Measurements from ENCODE around the gene DEPDC5. TPM values are rescaled to one million over a fixed set of nuclear protein-coding genes. Genes with fewer than 3 reads are reported as not detected.

DEPDC5 gene
- total RNA-seq, 1 experiment from 2014 or later, result 40.2 TPM

GRCh38 chr22:31850135-31850534, 96.3 kb downstream of the DEPDC5 start:
- peaks cover 28% of the 10 kb centered on the region for H3K4me1 ChIP-seq (ENCODE audit: low read length)
- H3K79me2 ChIP-seq (ENCODE audit: low read length), result no peaks in the 10 kb centered on the region
- H3K4me3 ChIP-seq (ENCODE audit: low read length), result no peak overlapping the region
- no peaks in the 10 kb centered on the region for H3K9me3 ChIP-seq (ENCODE audit: low read length)
- H3K27ac ChIP-seq (ENCODE audit: low read length), result no peak overlapping the region
- H3K9ac ChIP-seq (ENCODE audit: low read length), result no peak overlapping the region
- H3K27me3 ChIP-seq (ENCODE audit: low read length), result no peaks in the 10 kb centered on the region
- H3K36me3 ChIP-seq (ENCODE audit: insufficient read depth, low read length), result peaks cover 33% of the 10 kb centered on the region
- no peak overlapping the region for H2AFZ ChIP-seq (ENCODE audit: low read length)
- no peaks in the 10 kb centered on the region for H4K20me1 ChIP-seq (ENCODE audit: insufficient read depth, low read depth, low read length)
- no peak for DNase-seq
- no peaks in the 10 kb centered on the region for H3K9me2 ChIP-seq (replicated peaks; ENCODE audit: insufficient read depth, low read length)
- H3K4me2 ChIP-seq (ENCODE audit: low read depth, low read length, poor library complexity, severe bottlenecking), result no peak overlapping the region

DNA sequence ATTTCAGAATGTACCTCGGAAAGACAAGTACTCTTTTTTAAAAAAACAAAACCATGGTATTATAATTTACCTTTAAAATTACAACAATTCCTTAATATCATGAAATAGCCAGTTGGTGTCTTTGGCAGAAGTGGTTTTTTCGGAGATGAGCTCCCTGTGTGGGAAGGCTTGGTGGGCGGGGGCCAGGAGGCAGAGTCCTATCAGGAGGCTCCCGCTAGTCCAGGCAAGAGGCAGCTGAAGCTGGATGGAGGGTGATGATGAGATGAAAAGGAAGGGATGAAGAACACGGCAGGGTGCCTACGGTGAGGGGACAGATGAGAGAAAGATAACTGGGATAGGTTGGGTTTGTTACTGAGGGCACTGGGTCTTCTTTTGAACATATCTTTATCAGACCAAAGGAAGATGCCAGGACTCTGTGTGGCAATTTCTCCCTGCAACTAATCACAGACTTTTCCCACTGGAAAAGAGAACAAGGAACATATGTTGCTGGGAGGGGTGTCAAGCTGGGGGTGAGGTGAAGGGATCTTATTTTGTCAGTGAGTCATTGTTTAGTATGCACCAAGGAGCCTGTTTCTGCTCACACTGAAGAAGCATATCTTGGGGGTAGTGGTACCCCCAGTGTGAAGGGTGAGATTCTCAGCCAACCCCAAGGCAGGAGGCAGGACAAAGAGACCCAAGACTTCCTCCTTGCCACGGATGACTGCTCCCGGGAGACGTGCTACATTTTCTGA, 99.0 kb downstream of the DEPDC5 start:
- no peaks in the 10 kb centered on the region for H3K79me2 ChIP-seq (ENCODE audit: low read length)
- no peaks in the 10 kb centered on the region for H3K9me3 ChIP-seq (ENCODE audit: low read length)
- no peak overlapping the region for H3K9ac ChIP-seq (ENCODE audit: low read length)
- H3K9me2 ChIP-seq (replicated peaks; ENCODE audit: insufficient read depth, low read length), result no peaks in the 10 kb centered on the region
- no peak overlapping the region for H3K27ac ChIP-seq (ENCODE audit: low read length)
- no peak for DNase-seq
- no peaks in the 10 kb centered on the region for H3K27me3 ChIP-seq (ENCODE audit: low read length)
- peaks cover 15% of the 10 kb centered on the region for H3K36me3 ChIP-seq (ENCODE audit: insufficient read depth, low read length)
- no peaks in the 10 kb centered on the region for H4K20me1 ChIP-seq (ENCODE audit: insufficient read depth, low read depth, low read length)
- no peak overlapping the region for H2AFZ ChIP-seq (ENCODE audit: low read length)
- no peak overlapping the region for H3K4me2 ChIP-seq (ENCODE audit: low read depth, low read length, poor library complexity, severe bottlenecking)
- no peak overlapping the region for H3K4me3 ChIP-seq (ENCODE audit: low read length)
- H3K4me1 ChIP-seq (ENCODE audit: low read length), result peaks cover 6% of the 10 kb centered on the region

DNA sequence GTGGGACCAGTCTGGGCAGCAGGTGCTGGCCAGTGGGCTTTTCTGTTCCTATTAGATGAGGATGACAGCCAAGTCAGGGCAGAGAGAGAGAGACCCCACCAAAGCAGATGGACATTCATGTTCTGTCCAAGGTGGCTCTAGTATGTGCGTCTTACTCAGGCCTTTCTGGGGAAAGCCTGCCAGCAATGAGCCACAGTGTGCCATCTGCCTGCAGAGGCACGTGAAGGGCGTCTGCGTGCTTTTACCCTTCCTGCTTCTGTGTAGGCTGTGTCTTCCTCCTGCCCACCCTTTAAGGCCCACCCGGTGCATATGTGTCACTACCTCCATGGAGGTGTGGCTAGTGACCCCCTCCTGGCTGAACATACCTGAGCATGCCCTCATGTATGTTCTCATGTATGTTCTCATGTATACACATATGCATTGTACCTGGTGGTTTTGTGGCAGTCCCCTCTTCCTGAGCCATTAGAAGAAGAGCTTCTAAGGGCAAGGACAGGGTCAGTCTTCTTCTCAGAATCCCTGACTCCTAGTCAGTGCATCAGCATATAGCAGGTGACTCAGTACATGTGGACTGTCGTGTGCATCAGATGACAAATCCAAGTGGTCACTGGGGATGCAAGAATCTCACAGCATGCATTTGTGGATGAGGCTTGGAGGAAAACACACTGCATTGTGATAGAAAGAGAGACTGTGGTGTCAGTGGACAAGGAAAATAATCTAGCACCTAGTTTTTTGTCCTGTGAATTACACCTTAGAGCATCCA, 100.1 kb downstream of the DEPDC5 start:
- H4K20me1 ChIP-seq (ENCODE audit: insufficient read depth, low read depth, low read length), result no peaks in the 10 kb centered on the region
- no peak for DNase-seq
- H2AFZ ChIP-seq (ENCODE audit: low read length), result no peak overlapping the region
- H3K9ac ChIP-seq (ENCODE audit: low read length), result no peak overlapping the region
- no peak overlapping the region for H3K27ac ChIP-seq (ENCODE audit: low read length)
- peaks cover 4% of the 10 kb centered on the region; the same call in 1 of the 2 replicates for H3K36me3 ChIP-seq (ENCODE audit: insufficient read depth, low read length)
- H3K4me1 ChIP-seq (ENCODE audit: low read length), result no peaks in the 10 kb centered on the region
- no peak overlapping the region for H3K4me2 ChIP-seq (ENCODE audit: low read depth, low read length, poor library complexity, severe bottlenecking)
- no peak overlapping the region for H3K4me3 ChIP-seq (ENCODE audit: low read length)
- H3K27me3 ChIP-seq (ENCODE audit: low read length), result no peaks in the 10 kb centered on the region
- no peaks in the 10 kb centered on the region for H3K9me3 ChIP-seq (ENCODE audit: low read length)
- no peaks in the 10 kb centered on the region for H3K9me2 ChIP-seq (replicated peaks; ENCODE audit: insufficient read depth, low read length)
- no peaks in the 10 kb centered on the region for H3K79me2 ChIP-seq (ENCODE audit: low read length)

- H3K9ac ChIP-seq (ENCODE audit: low read length), result no peak overlapping the region
- H3K4me3 ChIP-seq (ENCODE audit: low read length), result no peak overlapping the region
- H3K36me3 ChIP-seq (ENCODE audit: insufficient read depth, low read length), result no peaks in the 10 kb centered on the region; the same call in 1 of the 2 replicates
Observed at GRCh38 chr22:31857247-31857646, 103.4 kb downstream of the DEPDC5 start.

DNA sequence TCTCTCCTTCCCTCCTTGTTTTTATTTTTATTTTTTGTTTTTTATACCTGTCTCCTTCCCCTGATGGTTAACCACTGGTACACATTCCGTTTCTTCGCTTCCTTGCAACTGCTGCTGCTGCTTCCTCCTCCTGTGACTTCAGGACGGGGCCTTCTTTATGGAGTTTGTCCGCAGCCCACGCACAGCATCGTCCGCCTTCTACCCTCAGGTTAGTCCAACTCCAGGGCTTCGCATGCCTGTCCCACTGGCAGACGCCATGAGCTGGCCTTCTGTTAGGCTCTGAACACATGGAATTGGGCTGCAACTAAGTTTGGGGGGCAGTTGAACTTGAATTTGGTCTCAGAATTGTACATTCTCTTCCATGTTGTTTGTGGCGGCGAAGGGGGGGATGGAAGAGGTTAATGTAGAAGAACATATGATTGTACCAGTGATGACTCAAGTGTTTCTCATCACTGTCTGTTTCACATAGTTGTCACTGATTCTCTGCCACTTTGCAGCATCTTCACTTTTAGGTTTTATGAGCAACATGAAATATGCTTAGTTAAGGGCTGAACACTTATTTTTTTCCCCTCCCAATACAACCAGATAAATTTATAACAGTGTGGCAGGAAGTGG, 107.5 kb downstream of the DEPDC5 start:
- no peaks in the 10 kb centered on the region for H4K20me1 ChIP-seq (ENCODE audit: insufficient read depth, low read depth, low read length)
- H3K79me2 ChIP-seq (ENCODE audit: low read length), result no peaks in the 10 kb centered on the region
- no peaks in the 10 kb centered on the region for H3K27me3 ChIP-seq (ENCODE audit: low read length)
- no peaks in the 10 kb centered on the region for H3K4me1 ChIP-seq (ENCODE audit: low read length)
- H3K9me3 ChIP-seq (ENCODE audit: low read length), result no peaks in the 10 kb centered on the region
- H3K4me2 ChIP-seq (ENCODE audit: low read depth, low read length, poor library complexity, severe bottlenecking), result no peak overlapping the region
- peaks cover 4% of the 10 kb centered on the region; the same call in 1 of the 2 replicates for H3K36me3 ChIP-seq (ENCODE audit: insufficient read depth, low read length)
- no peak overlapping the region for H2AFZ ChIP-seq (ENCODE audit: low read length)
- no peaks in the 10 kb centered on the region for H3K9me2 ChIP-seq (replicated peaks; ENCODE audit: insufficient read depth, low read length)
- no peak overlapping the region for H3K4me3 ChIP-seq (ENCODE audit: low read length)
- no peak for DNase-seq
- H3K9ac ChIP-seq (ENCODE audit: low read length), result no peak overlapping the region
- H3K27ac ChIP-seq (ENCODE audit: low read length), result no peak overlapping the region

More at GRCh38 chr22:31857247-31857646, 103.4 kb downstream of the DEPDC5 start:
- Histone ChIP-seq H3K9me3 (ENCODE audit: low read length) (no peaks in the 10 kb centered on the region), H2AFZ (ENCODE audit: low read length) (no peak overlapping the region), H3K27me3 (ENCODE audit: low read length) (no peaks in the 10 kb centered on the region), H3K79me2 (ENCODE audit: low read length) (no peaks in the 10 kb centered on the region), H3K27ac (ENCODE audit: low read length) (no peak overlapping the region), H4K20me1 (ENCODE audit: insufficient read depth, low read depth, low read length) (no peaks in the 10 kb centered on the region), H3K9me2 (replicated peaks; ENCODE audit: insufficient read depth, low read length) (no peaks in the 10 kb centered on the region), H3K4me1 (ENCODE audit: low read length) (no peaks in the 10 kb centered on the region), H3K4me2 (ENCODE audit: low read depth, low read length, poor library complexity, severe bottlenecking) (no peak overlapping the region)
- DNase-seq, result no peak

DNA sequence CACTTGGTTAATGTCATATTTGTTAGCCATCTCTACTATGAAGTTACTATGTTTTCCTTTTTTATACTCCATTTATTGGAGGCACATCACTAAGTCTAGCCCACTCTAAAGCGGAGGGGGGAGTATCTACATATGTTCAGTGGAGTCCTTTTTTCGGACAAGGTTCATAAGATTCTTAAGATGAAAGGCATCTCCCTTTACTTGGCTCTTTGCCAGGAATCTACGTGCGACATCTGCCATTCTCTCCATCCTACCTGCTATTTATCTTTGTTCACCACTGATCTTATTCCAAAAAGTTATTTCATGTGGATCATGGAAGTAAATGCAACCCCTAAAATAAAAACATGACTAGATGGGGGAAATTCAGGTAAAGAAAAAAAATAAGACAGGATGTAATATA, 113.1 kb downstream of the DEPDC5 start:
- Histone ChIP-seq H3K79me2 (ENCODE audit: low read length) (no peaks in the 10 kb centered on the region), H3K4me1 (ENCODE audit: low read length) (peaks cover 12% of the 10 kb centered on the region), H3K36me3 (ENCODE audit: insufficient read depth, low read length) (peaks cover 12% of the 10 kb centered on the region), H3K27ac (ENCODE audit: low read length) (no peak overlapping the region), H3K9me3 (ENCODE audit: low read length) (no peaks in the 10 kb centered on the region), H2AFZ (ENCODE audit: low read length) (no peak overlapping the region), H3K4me3 (ENCODE audit: low read length) (no peak overlapping the region), H3K9ac (ENCODE audit: low read length) (no peak overlapping the region), H4K20me1 (ENCODE audit: insufficient read depth, low read depth, low read length) (no peaks in the 10 kb centered on the region), H3K9me2 (replicated peaks; ENCODE audit: insufficient read depth, low read length) (no peaks in the 10 kb centered on the region), H3K4me2 (ENCODE audit: low read depth, low read length, poor library complexity, severe bottlenecking) (no peak overlapping the region), H3K27me3 (ENCODE audit: low read length) (no peaks in the 10 kb centered on the region)
- DNase-seq, result no peak

- H4K20me1 ChIP-seq (ENCODE audit: insufficient read depth, low read depth, low read length), result no peaks in the 10 kb centered on the region
- no peaks in the 10 kb centered on the region for H3K79me2 ChIP-seq (ENCODE audit: low read length)
- DNase-seq, result no peak
- no peaks in the 10 kb centered on the region for H3K27me3 ChIP-seq (ENCODE audit: low read length)
- H3K9ac ChIP-seq (ENCODE audit: low read length), result no peak overlapping the region
- H3K27ac ChIP-seq (ENCODE audit: low read length), result no peak overlapping the region
- no peak overlapping the region for H3K4me2 ChIP-seq (ENCODE audit: low read depth, low read length, poor library complexity, severe bottlenecking)
- no peaks in the 10 kb centered on the region for H3K9me2 ChIP-seq (replicated peaks; ENCODE audit: insufficient read depth, low read length)
- H3K4me3 ChIP-seq (ENCODE audit: low read length), result no peak overlapping the region
- H3K9me3 ChIP-seq (ENCODE audit: low read length), result no peaks in the 10 kb centered on the region
- peaks cover 12% of the 10 kb centered on the region for H3K4me1 ChIP-seq (ENCODE audit: low read length)
- H3K36me3 ChIP-seq (ENCODE audit: insufficient read depth, low read length), result peaks cover 15% of the 10 kb centered on the region
- H2AFZ ChIP-seq (ENCODE audit: low read length), result no peak overlapping the region
Observed at GRCh38 chr22:31867386-31868153, 113.8 kb downstream of the DEPDC5 start.
